GM12878 (cell line): ENCODE results near the gene ATG13. TPM values are rescaled to one million over a fixed set of nuclear protein-coding genes. Genes with fewer than 3 reads are reported as not detected.

Experiments
- ATAC-seq: fragments of 200-7000 bp; cut with Tn5 transposase; 3 replicates; pipeline ENCODE4 v1.9.1; 2020; ENCODE audit warnings: mild to moderate bottlenecking, moderate library complexity
- BruUV-seq: library from RNA; stranded (reverse); fragments of 400-500 nt; replicated peaks from 2 replicates; lab custom pipeline; 2021; lab: Mats Ljungman, UMichigan
- CTCF ChIA-PET: fragments of 300-600 bp; sonication (Branson Sonifier 250); formaldehyde crosslinking; extraction: SDS; loops from one replicate; lab custom pipeline; 2021; ENCODE audit warnings: inconsistent platforms; lab: Yijun Ruan, JAX
- POLR2A ChIA-PET: fragments of 350-600 bp; formaldehyde crosslinking; extraction: SDS; loops from one replicate; lab custom pipeline; 2021; ENCODE audit warnings: inconsistent platforms; lab: Charles Lee
- RAD21 ChIA-PET: fragments of 300-600 bp; sonication (Branson Sonifier 250); formaldehyde crosslinking; loops from one replicate; lab custom pipeline; 2023; ENCODE audit warnings: antibody characterized with exemption; ENCODE audit not compliant: unreplicated experiment; lab: Charles Lee
- SMC1A ChIA-PET: fragments of 300-600 bp; sonication (Branson Sonifier 250); formaldehyde crosslinking; loops from one replicate; lab custom pipeline; 2023; ENCODE audit not compliant: unreplicated experiment, uncharacterized antibody; lab: Charles Lee
- DNase-seq: peaks from one replicate; pipeline ENCODE4 v3.0.0-alpha.2; 2011; ENCODE audit warnings: low read depth, low spot score
- FAIRE-seq: peaks from 3 replicates; lab custom pipeline; 2011; peaks lifted over from hg19 to GRCh38; lab: Jason Lieb, UNC
- H2AFZ ChIP-seq: 2 replicates; pipeline ENCODE4 v1.6.0; 2011; ENCODE audit warnings: low read depth, low read length, control low read depth; ENCODE audit not compliant: control insufficient read depth
- H3K27ac ChIP-seq: 2 replicates; pipeline ENCODE4 v1.5.1; 2011; ENCODE audit warnings: control low read depth; ENCODE audit not compliant: control insufficient read depth, insufficient read depth
- H3K27me3 ChIP-seq, 2 experiments: replicated peaks in 1 of 2; 2 replicates each; pipeline versions ENCODE4 v1.6.0 to v1.6.1; 2011; ENCODE audit warnings: low read length in 1 of 2; ENCODE audit not compliant: control insufficient read depth in 2 of 2, insufficient read depth in 2 of 2
- H3K36me3 ChIP-seq, 2 experiments: 2 replicates each; pipeline ENCODE4 v1.5.1; 2011; ENCODE audit warnings: low read length in 1 of 2; ENCODE audit not compliant: control insufficient read depth in 2 of 2, insufficient read depth in 2 of 2
- H3K4me1 ChIP-seq: 2 replicates; pipeline ENCODE4 v1.6.1; 2011; ENCODE audit warnings: mild to moderate bottlenecking, low read length, moderate library complexity, mixed read lengths; ENCODE audit not compliant: control insufficient read depth, insufficient read depth
- H3K4me2 ChIP-seq: 2 replicates; pipeline ENCODE4 v1.6.0; 2011; ENCODE audit warnings: control low read depth; ENCODE audit not compliant: control insufficient read depth, insufficient read depth
- H3K4me3 ChIP-seq: fragments of 200-600 bp; sonication (generic); 2 replicates; pipeline ENCODE4 v1.5.1; 2016
- H3K79me2 ChIP-seq: 2 replicates; pipeline ENCODE4 v1.6.0; 2011; ENCODE audit warnings: low read length; ENCODE audit not compliant: control insufficient read depth, insufficient read depth
- H3K9ac ChIP-seq: 2 replicates; pipeline ENCODE4 v1.8.0; 2011; ENCODE audit warnings: low read length, control low read depth, mixed read lengths; ENCODE audit not compliant: control insufficient read depth, insufficient read depth
- H3K9me3 ChIP-seq: replicated peaks from 3 replicates; pipeline ENCODE4 v1.5.1; 2011; ENCODE audit warnings: mild to moderate bottlenecking, low read length; ENCODE audit not compliant: control insufficient read depth, insufficient read depth
- H4K20me1 ChIP-seq: 2 replicates; pipeline ENCODE4 v1.6.0; 2011; ENCODE audit not compliant: control insufficient read depth, insufficient read depth
- BCLAF1 ChIP-seq: fragments of 450-650 bp; IDR thresholded peaks from 2 replicates; pipeline ENCODE4 v1.6.1; 2017; ENCODE audit warnings: antibody characterized with exemption, mild to moderate bottlenecking, moderate library complexity
- CREB1 ChIP-seq: IDR thresholded peaks from 2 replicates; pipeline ENCODE4 v1.6.1; 2012; ENCODE audit warnings: low read depth, mild to moderate bottlenecking, inconsistent platforms
- ESRRA ChIP-seq: IDR thresholded peaks from 2 replicates; pipeline ENCODE4 v1.6.1; 2012; ENCODE audit warnings: mild to moderate bottlenecking, low read length, improper control_type of control experiment
- IKZF2 ChIP-seq, 2 experiments: fragments of 450-650 bp; IDR thresholded peaks; 2 replicates each; pipeline ENCODE4 v1.6.1; 2017; ENCODE audit warnings: mild to moderate bottlenecking in 2 of 2, moderate library complexity in 2 of 2
- IRF4 ChIP-seq: IDR thresholded peaks from 2 replicates; pipeline ENCODE4 v1.6.1; 2011; ENCODE audit warnings: low read depth, low read length
- LARP7 ChIP-seq: fragments of 450-650 bp; IDR thresholded peaks from 2 replicates; pipeline ENCODE4 v1.6.1; 2017; ENCODE audit warnings: mild to moderate bottlenecking
- REST ChIP-seq: IDR thresholded peaks from 2 replicates; pipeline ENCODE4 v1.6.1; 2012; ENCODE audit warnings: mild to moderate bottlenecking, low read depth, low read length
- STAT3 ChIP-seq: IDR thresholded peaks from 2 replicates; pipeline ENCODE4 v1.6.1; 2011; ENCODE audit warnings: low read depth, low read length, improper control_type of control experiment
- TAF1 ChIP-seq: IDR thresholded peaks from 2 replicates; pipeline ENCODE4 v1.6.1; 2011; ENCODE audit warnings: mild to moderate bottlenecking, low read depth, low read length, borderline replicate concordance
- TBL1XR1 ChIP-seq: IDR thresholded peaks from 2 replicates; pipeline ENCODE4 v1.6.1; 2012; ENCODE audit warnings: low read depth, low read length, improper control_type of control experiment
- TCF7 ChIP-seq: IDR thresholded peaks from 2 replicates; pipeline ENCODE4 v1.6.1; 2014; ENCODE audit warnings: antibody characterized with exemption, borderline replicate concordance
- WGBS: methylation state at CpG from one replicate; pipeline ENCODE4 v1.1.6; 2016; ENCODE audit warnings: low lambda C conversion rate; ENCODE audit not compliant: insufficient replicate concordance, insufficient coverage; ENCODE audit errors: missing lambda C conversion rate; 5-methylcytosine and 5-hydroxymethylcytosine counted together
- in situ Hi-C: fragments of 300-500 bp; cut with MboI; formaldehyde crosslinking; loops from 9 replicates; pipeline ENCODE4 v1.14.3; 2018; ENCODE audit warnings: mixed read lengths
- intact Hi-C: fragments of 100-400 bp; cut with micrococcal nuclease; formaldehyde crosslinking; loops from one replicate; pipeline ENCODE4 v1.14.2; 2022; ENCODE audit not compliant: unreplicated experiment
- polyA plus RNA-seq, 11 experiments: library from polyadenylated mRNA; depleted of rRNA in 4 of 11; unstranded in 6 of 11; stranded (reverse) in 5 of 11; fragments of >200 nt; fragmentation: Nextera tagmentation in 4 of 11; fragmentation: Illumina TruSeq in 1 of 11; extraction: Ambion mirVana in 4 of 11; extraction: Trizol in 1 of 11; gene quantifications; 1 replicate in 1 of 11; 2 replicates in 10 of 11; pipeline versions ENCODE4 v1.2.1 to v1.2.3, GENCODE V29; 2011 to 2016; ENCODE audit warnings: inconsistent platforms in 2 of 11, missing spikeins in 2 of 11, low read depth in 1 of 11
- total RNA-seq, 4 experiments: library from RNA; depleted of rRNA in 3 of 4; stranded (reverse); fragments of >200 nt in 3 of 4; fragmentation: Illumina TruSeq in 1 of 4; extraction: Trizol in 1 of 4; gene quantifications; 2 replicates each; pipeline versions ENCODE4 v1.2.1 to v1.2.3, GENCODE V29; 2013 to 2021

ATG13 gene
- total and polyA plus RNA-seq, 10 of the 15 experiments (the other 5 are each of a cell fraction or from before 2014, with no cell fraction given) = 10.9 to 61.6 (median 50.9) TPM

GRCh38 chr11:46680815-46681214, 63.5 kb downstream of the ATG13 start:
- no peaks in the 10 kb centered on the region for H4K20me1 ChIP-seq
- DNase-seq = no peak
- H2AFZ ChIP-seq = no peak overlapping the region
- H3K4me3 ChIP-seq = no peak overlapping the region
- no peak overlapping the region for H3K4me2 ChIP-seq
- H3K9ac ChIP-seq = no peak overlapping the region
- no peak for FAIRE-seq
- SMC1A ChIA-PET = no interaction called here
- no peaks in the 10 kb centered on the region for H3K27me3 ChIP-seq
- H3K4me1 ChIP-seq = no peaks in the 10 kb centered on the region
- POLR2A ChIA-PET = interaction anchor here (0.6 to 1.2 kb wide), 2 partner anchors 10 to 826 kb away, joined by 3 to 6 read pairs; no protein-coding TSS in a partner anchor
- peaks cover 3 to 25% of the 10 kb centered on the region in 2 experiments; a peak in 3 of 4 replicates for H3K36me3 ChIP-seq
- H3K27ac ChIP-seq = no peak overlapping the region
- CTCF ChIA-PET = no interaction called here
- 96% methylated on average over 22 of the region's 22 CpGs for WGBS
- intact Hi-C loops = no loop called here
- ATAC-seq = no peak
- RAD21 ChIA-PET = no interaction called here
- no TSS peak for BruUV-seq
- no peaks in the 10 kb centered on the region for H3K9me3 ChIP-seq
- TF ChIP-seq BCLAF1 (no peak), ESRRA (no peak), IKZF2 (IDR thresholded peaks at IDR 0.05) (no peak), TCF7 (no peak)
- in situ Hi-C loops = no loop called here
- H3K79me2 ChIP-seq = no peaks in the 10 kb centered on the region

GRCh38 chr11:46681814-46682213, 64.5 kb downstream of the ATG13 start:
- no peak overlapping the region for H3K4me2 ChIP-seq
- H2AFZ ChIP-seq = no peak overlapping the region
- intact Hi-C loops (no loop called here), in situ Hi-C loops (no loop called here)
- H3K79me2 ChIP-seq = no peaks in the 10 kb centered on the region
- BruUV-seq = no TSS peak
- no peak overlapping the region for H3K4me3 ChIP-seq
- RAD21 ChIA-PET = no interaction called here
- no peak for DNase-seq
- no peaks in the 10 kb centered on the region for H3K27me3 ChIP-seq
- CTCF ChIA-PET = no interaction called here
- no peak overlapping the region for H3K27ac ChIP-seq
- SMC1A ChIA-PET = no interaction called here
- H4K20me1 ChIP-seq = no peaks in the 10 kb centered on the region
- WGBS = 93% methylated on average over 11 of the region's 11 CpGs
- POLR2A ChIA-PET = interaction anchor here (1.2 kb wide), 1 partner anchor 11 kb away, joined by 3 read pairs; no protein-coding TSS in a partner anchor
- no peaks in the 10 kb centered on the region for H3K9me3 ChIP-seq
- no peak overlapping the region for H3K9ac ChIP-seq
- H3K36me3 ChIP-seq = peaks cover 3 to 25% of the 10 kb centered on the region in 2 experiments; a peak in 3 of 4 replicates
- H3K4me1 ChIP-seq = no peaks in the 10 kb centered on the region
- ATAC-seq = no peak
- FAIRE-seq = no peak
- no peak for TF ChIP-seq TAF1
- TF ChIP-seq STAT3 = no peak
- TF ChIP-seq CREB1 = no peak
- no peak for TF ChIP-seq LARP7
- no peak for TF ChIP-seq REST
- TF ChIP-seq TBL1XR1 = no peak
- no peak for TF ChIP-seq IRF4
